Naive thymus-derived CD4-positive, alpha-beta T cell (primary cell): ENCODE data around the gene TTC23L. TPM values are rescaled to one million over a fixed set of nuclear protein-coding genes. Genes with fewer than 3 reads are reported as not detected.

ENCODE experiments used
- ATAC-seq: fragments of 150-1000 bp; cut with Tn5 transposase; 2 replicates; pipeline ENCODE4 v1.10.0; 2021; ENCODE audit warnings: mild to moderate bottlenecking, moderate library complexity
- CTCF ChIA-PET: fragments of 350-600 bp; sonication (Branson Sonifier 250); formaldehyde crosslinking; loops from one replicate; lab custom pipeline; 2021; ENCODE audit warnings: antibody characterized with exemption; lab: Charles Lee
- POLR2A ChIA-PET: fragments of 350-600 bp; sonication (Branson Sonifier 250); formaldehyde crosslinking; loops from one replicate; lab custom pipeline; 2021; ENCODE audit warnings: antibody characterized with exemption, inconsistent platforms; lab: Charles Lee
- DNase-seq, 9 donors: peaks; one replicate each; pipeline versions ENCODE4 v3.0.0 to v3.0.0-alpha.2; 2020 to 2022; ENCODE audit warnings: mixed read lengths in 1 of 9
- H3K27ac ChIP-seq: one replicate; pipeline ENCODE4 v1.7.0; 2013; ENCODE audit warnings: mild to moderate bottlenecking, low read depth, low read length, moderate library complexity
- H3K27me3 ChIP-seq, 2 donors: one replicate each; pipeline ENCODE4 v1.7.0; 2013; ENCODE audit warnings: low read length in 2 of 2, mild to moderate bottlenecking in 2 of 2, moderate library complexity in 2 of 2; ENCODE audit not compliant: control insufficient read depth in 2 of 2, insufficient read depth in 2 of 2
- H3K36me3 ChIP-seq, 3 experiments: 1 replicate in 2 of 3; 2 replicates in 1 of 3; pipeline ENCODE4 v1.7.0; 2013; ENCODE audit warnings: low read length in 3 of 3, mild to moderate bottlenecking in 3 of 3, moderate library complexity in 1 of 3; ENCODE audit not compliant: insufficient read depth in 3 of 3, control insufficient read depth in 2 of 3
- H3K4me1 ChIP-seq, 2 donors: one replicate each; pipeline ENCODE4 v1.7.0; 2013; ENCODE audit warnings: low read length in 2 of 2, mild to moderate bottlenecking in 2 of 2, moderate library complexity in 1 of 2; ENCODE audit not compliant: control insufficient read depth in 2 of 2, insufficient read depth in 2 of 2
- H3K4me3 ChIP-seq: 2 replicates; pipeline ENCODE4 v1.7.0; 2013; ENCODE audit warnings: mild to moderate bottlenecking, low read length
- H3K9me3 ChIP-seq, 3 experiments: 1 replicate in 2 of 3; 2 replicates in 1 of 3; pipeline ENCODE4 v1.7.0; 2013; ENCODE audit warnings: low read length in 3 of 3; ENCODE audit not compliant: control insufficient read depth in 2 of 3
- H3K27ac Mint-ChIP-seq, 9 donors: one replicate each; pipeline ENCODE4 v1.8.0; 2020 to 2022; ENCODE audit warnings: mixed read lengths in 9 of 9, mild to moderate bottlenecking in 8 of 9, moderate library complexity in 5 of 9, inconsistent platforms in 2 of 9
- H3K27me3 Mint-ChIP-seq, 5 donors: one replicate each; pipeline ENCODE4 v1.8.0; 2021 to 2022; ENCODE audit warnings: mixed read lengths in 5 of 5, mild to moderate bottlenecking in 1 of 5
- H3K36me3 Mint-ChIP-seq, 5 donors: one replicate each; pipeline ENCODE4 v1.8.0; 2020 to 2022; ENCODE audit warnings: mixed read lengths in 5 of 5, mild to moderate bottlenecking in 3 of 5, inconsistent platforms in 1 of 5
- H3K4me1 Mint-ChIP-seq, 7 donors: one replicate each; pipeline ENCODE4 v1.8.0; 2020 to 2022; ENCODE audit warnings: mixed read lengths in 7 of 7, mild to moderate bottlenecking in 3 of 7, inconsistent platforms in 1 of 7
- H3K4me3 Mint-ChIP-seq, 10 donors: one replicate each; pipeline ENCODE4 v1.8.0; 2020 to 2022; ENCODE audit warnings: mild to moderate bottlenecking in 10 of 10, mixed read lengths in 10 of 10, moderate library complexity in 6 of 10, inconsistent platforms in 2 of 10
- H3K9me3 Mint-ChIP-seq, 11 donors: one replicate each; pipeline ENCODE4 v1.8.0; 2020 to 2022; ENCODE audit warnings: mixed read lengths in 11 of 11, mild to moderate bottlenecking in 4 of 11, inconsistent platforms in 1 of 11, moderate library complexity in 1 of 11
- intact Hi-C, 2 donors: fragments of 100-400 bp; cut with micrococcal nuclease; formaldehyde crosslinking; loops; one replicate each; pipeline ENCODE4 v1.15.1; 2023
- polyA plus RNA-seq, 2 donors: library from polyadenylated mRNA; unstranded; fragments of 300-500 nt; fragmentation: Illumina TruSeq; gene quantifications; one replicate each; pipeline ENCODE4 v1.2.3, GENCODE V29; 2021
- total RNA-seq, 6 experiments: library from RNA in 5 of 6; stranded (reverse) in 5 of 6; gene quantifications; 1 replicate in 5 of 6; 2 replicates in 1 of 6; pipeline ENCODE4 v1.2.3 and lab custom pipeline; 2021 to 2026

The TTC23L gene
- total RNA-seq (1 to 10 TPM in 1 of 5 experiments, under 1 TPM in 2, not detected in 2; 0.57 to 1.9 (median 1.00) TPM), polyA plus RNA-seq (not detected), total RNA-seq (lab: John Stamatoyannopoulos, UW) (2.4 reads per million, percentile 12 among the genes with 10 or more reads in this experiment)

- Histone ChIP-seq H3K27me3 (no peaks in the 10 kb centered on the region), H3K27ac (peak within 1 kb of the TSS; percentile 78), H3K9me3 (no peaks in the 10 kb centered on the region), H3K4me3 (peak within 1 kb of the TSS; percentile 85), H3K4me1 (peaks cover 0 to 4% of the 10 kb centered on the region in 2 donors), H3K36me3 (no peaks in the 10 kb centered on the region)
- Mint-ChIP-seq H3K4me3 (peak within 1 kb of the TSS; percentile 79 to 97 (median 92)), H3K9me3 (peaks cover 0 to 2% (median 0%) of the 10 kb centered on the region in 11 donors), H3K4me1 (peaks cover 6 to 16% (median 10%) of the 10 kb centered on the region in 7 donors), H3K27me3 (peaks cover 0 to 9% (median 0%) of the 10 kb centered on the region in 5 donors), H3K27ac (peak within 1 kb of the TSS; percentile 83 to 99 (median 94)), H3K36me3 (peaks cover 0 to 5% (median 3%) of the 10 kb centered on the region in 5 donors)
- intact Hi-C loops: loop anchor here (1.0 to 5.0 kb wide), 14 partner anchors 58 to 1404 kb away; partner anchors contain the start of genes AMACR (in 2 of the 2), BRIX1 (in 2 of the 2), DNAJC21 (in 2 of the 2) and RAD1 (in 2 of the 2)
- DNase-seq (peak; percentile 82 to 95 (median 90)), ATAC-seq (peak; percentile 94)
- POLR2A ChIA-PET: interaction anchor here (0.7 to 1.6 kb wide), 3 partner anchors 76 to 1408 kb away, joined by 3 to 16 read pairs (median 3); partner anchors contain the start of genes BRIX1, DNAJC21 and RAD1
- CTCF ChIA-PET: interaction anchor here (1.8 kb wide), 1 partner anchor 59 kb away, joined by 6 read pairs; no protein-coding TSS in a partner anchor
Observed at GRCh38 chr5:34838785-34839714, at the start of gene TTC23L. Gene TTC23L (plus strand): TSS chr5:34839164. CDS start chr5:34840672, 1,508 bp downstream.

- H3K4me3 Mint-ChIP-seq: no peak overlapping the region
- peaks cover 0 to 3% (median 0%) of the 10 kb centered on the region in 5 donors for H3K36me3 Mint-ChIP-seq
- H3K27me3 ChIP-seq: no peaks in the 10 kb centered on the region
- H3K27ac Mint-ChIP-seq: no peak overlapping the region
- no peaks in the 10 kb centered on the region for H3K36me3 ChIP-seq
- H3K9me3 Mint-ChIP-seq: peaks cover 0 to 14% (median 5%) of the 10 kb centered on the region in 11 donors
- intact Hi-C loops: no loop called here
- ATAC-seq (no peak), DNase-seq (no peak)
- no peak overlapping the region for H3K27ac ChIP-seq
- ChIA-PET POLR2A (no interaction called here), CTCF (no interaction called here)
- no peaks in the 10 kb centered on the region for H3K4me1 Mint-ChIP-seq
- H3K4me1 ChIP-seq: no peaks in the 10 kb centered on the region
- H3K9me3 ChIP-seq: no peaks in the 10 kb centered on the region
- H3K4me3 ChIP-seq: no peak overlapping the region
- peaks cover 3 to 22% (median 15%) of the 10 kb centered on the region in 5 donors for H3K27me3 Mint-ChIP-seq
Observed at GRCh38 chr5:34789639-34790038, 49.3 kb upstream of the TTC23L start.

GRCh38 chr5:34790069-34790468 is 48.9 kb upstream of the TTC23L start:
- intact Hi-C loops: no loop called here
- Histone ChIP-seq H3K4me1 (no peaks in the 10 kb centered on the region), H3K27me3 (no peaks in the 10 kb centered on the region), H3K9me3 (no peaks in the 10 kb centered on the region), H3K36me3 (no peaks in the 10 kb centered on the region), H3K27ac (no peak overlapping the region), H3K4me3 (no peak overlapping the region)
- ChIA-PET CTCF (no interaction called here), POLR2A (no interaction called here)
- peaks cover 0 to 14% (median 5%) of the 10 kb centered on the region in 11 donors for H3K9me3 Mint-ChIP-seq
- no peaks in the 10 kb centered on the region for H3K4me1 Mint-ChIP-seq
- H3K27ac Mint-ChIP-seq: no peak overlapping the region
- DNase-seq (no peak), ATAC-seq (no peak)
- peaks cover 3 to 22% (median 15%) of the 10 kb centered on the region in 5 donors for H3K27me3 Mint-ChIP-seq
- no peak overlapping the region for H3K4me3 Mint-ChIP-seq
- H3K36me3 Mint-ChIP-seq: peaks cover 0 to 3% (median 0%) of the 10 kb centered on the region in 5 donors

GRCh38 chr5:34791761-34792244 is 47.2 kb upstream of the TTC23L start:
- DNase-seq: no peak
- peaks cover 0 to 11% (median 5%) of the 10 kb centered on the region in 11 donors for H3K9me3 Mint-ChIP-seq
- Histone ChIP-seq H3K27me3 (no peaks in the 10 kb centered on the region), H3K4me3 (no peak overlapping the region), H3K36me3 (no peaks in the 10 kb centered on the region), H3K9me3 (no peaks in the 10 kb centered on the region), H3K27ac (no peak overlapping the region), H3K4me1 (no peaks in the 10 kb centered on the region)
- no peak overlapping the region for H3K4me3 Mint-ChIP-seq
- H3K27me3 Mint-ChIP-seq: peaks cover 3 to 22% (median 15%) of the 10 kb centered on the region in 5 donors
- no peak overlapping the region for H3K27ac Mint-ChIP-seq
- no peaks in the 10 kb centered on the region for H3K36me3 Mint-ChIP-seq
- POLR2A ChIA-PET: no interaction called here
- no peak for ATAC-seq
- intact Hi-C loops: no loop called here
- CTCF ChIA-PET: no interaction called here
- H3K4me1 Mint-ChIP-seq: no peaks in the 10 kb centered on the region

- Mint-ChIP-seq H3K4me3 (no peak overlapping the region), H3K27me3 (peaks cover 0 to 6% (median 0%) of the 10 kb centered on the region in 5 donors), H3K27ac (no peak overlapping the region), H3K4me1 (no peaks in the 10 kb centered on the region), H3K9me3 (peaks cover 0 to 1% (median 0%) of the 10 kb centered on the region in 11 donors), H3K36me3 (no peaks in the 10 kb centered on the region)
- intact Hi-C loops: no loop called here
- Histone ChIP-seq H3K9me3 (no peaks in the 10 kb centered on the region), H3K27me3 (no peaks in the 10 kb centered on the region), H3K36me3 (no peaks in the 10 kb centered on the region), H3K27ac (no peak overlapping the region), H3K4me3 (no peak overlapping the region), H3K4me1 (no peaks in the 10 kb centered on the region)
- ATAC-seq: no peak
- DNase-seq: no peak
- CTCF ChIA-PET: no interaction called here
- POLR2A ChIA-PET: no interaction called here
Observed at GRCh38 chr5:34802834-34803563, 36.0 kb upstream of the TTC23L start.
